MM.1S (cell line): ENCODE data around the gene RALY.

Source experiments
- EZH2 ChIP-seq: fragments of 300-600 bp; sonication (generic); optimal IDR thresholded peaks from 2 replicates; pipeline ENCODE3; 2017; ENCODE audit warnings: low read depth, mild to moderate bottlenecking, antibody characterized with exemption, low read length, mixed read lengths
- EZH2phosphoT487 ChIP-seq: fragments of 300-600 bp; sonication (generic); IDR thresholded peaks from 2 replicates; pipeline ENCODE4 v1.6.1; 2018; ENCODE audit warnings: antibody characterized with exemption, low read length
- TF ChIP-seq, protein P1 (sequence below): fragments of 300-600 bp; sonication (generic); IDR thresholded peaks from 2 replicates; pipeline ENCODE4 v1.5.1; 2016; ENCODE audit warnings: antibody characterized with exemption, low read length, mixed read lengths

DNA sequence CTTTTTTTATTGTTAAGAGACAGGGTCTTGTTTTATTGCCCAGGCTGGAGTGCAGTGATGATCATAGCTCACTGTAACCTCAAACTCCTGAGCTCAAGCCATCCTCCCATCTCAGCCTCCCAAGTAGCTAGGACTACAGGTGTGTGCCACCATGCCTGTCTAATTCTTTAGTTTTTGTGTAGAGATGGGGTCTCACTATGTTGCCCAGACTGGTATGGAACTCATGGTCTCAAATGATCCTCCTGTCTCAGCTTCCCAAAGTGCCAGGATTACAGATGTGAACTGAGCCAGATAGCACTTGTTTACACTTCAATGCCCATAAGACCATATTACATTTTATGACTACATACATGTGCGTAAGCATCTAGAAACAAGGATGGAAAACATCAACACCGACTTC, 100.2 kb downstream of the RALY start:
- TF ChIP-seq EZH2 (no peak), EZH2phosphoT487 (no peak)
- TF ChIP-seq, protein P1, sequence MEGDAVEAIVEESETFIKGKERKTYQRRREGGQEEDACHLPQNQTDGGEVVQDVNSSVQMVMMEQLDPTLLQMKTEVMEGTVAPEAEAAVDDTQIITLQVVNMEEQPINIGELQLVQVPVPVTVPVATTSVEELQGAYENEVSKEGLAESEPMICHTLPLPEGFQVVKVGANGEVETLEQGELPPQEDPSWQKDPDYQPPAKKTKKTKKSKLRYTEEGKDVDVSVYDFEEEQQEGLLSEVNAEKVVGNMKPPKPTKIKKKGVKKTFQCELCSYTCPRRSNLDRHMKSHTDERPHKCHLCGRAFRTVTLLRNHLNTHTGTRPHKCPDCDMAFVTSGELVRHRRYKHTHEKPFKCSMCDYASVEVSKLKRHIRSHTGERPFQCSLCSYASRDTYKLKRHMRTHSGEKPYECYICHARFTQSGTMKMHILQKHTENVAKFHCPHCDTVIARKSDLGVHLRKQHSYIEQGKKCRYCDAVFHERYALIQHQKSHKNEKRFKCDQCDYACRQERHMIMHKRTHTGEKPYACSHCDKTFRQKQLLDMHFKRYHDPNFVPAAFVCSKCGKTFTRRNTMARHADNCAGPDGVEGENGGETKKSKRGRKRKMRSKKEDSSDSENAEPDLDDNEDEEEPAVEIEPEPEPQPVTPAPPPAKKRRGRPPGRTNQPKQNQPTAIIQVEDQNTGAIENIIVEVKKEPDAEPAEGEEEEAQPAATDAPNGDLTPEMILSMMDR: no peak
